Measurements from ENCODE around the gene RCHY1.

Gene RCHY1

GRCh38 chr4:75514131-75514948 is at the start of gene RCHY1, which contains the start of gene THAP6:
TSS of gene RCHY1 (minus strand) at chr4:75514403. CDS start at chr4:75514286, 117 bp downstream.
TSS of gene THAP6 (plus strand) at chr4:75514473. CDS start at chr4:75515453, 980 bp downstream.
- peak; percentile 95 for DNase-seq (ENCODE audit: low read depth)
- no peak for TF ChIP-seq CTCF (IDR thresholded peaks at IDR 0.05; ENCODE audit: low read depth, low read length)
- peak; percentile 82 for TF ChIP-seq MYC (IDR thresholded peaks at IDR 0.05; ENCODE audit: low read depth, low read length)
- TF ChIP-seq MAX (IDR thresholded peaks at IDR 0.05; ENCODE audit: low read depth, low read length): peak; percentile 97
- peak; percentile 77 for TF ChIP-seq POLR2A (IDR thresholded peaks at IDR 0.05; ENCODE audit: extremely low read depth, insufficient read length)

GRCh38 chr4:75561789-75562188 is 47.6 kb upstream of the RCHY1 start:
- DNase-seq (ENCODE audit: low read depth): no peak
- no peak overlapping the region for H3K4me3 ChIP-seq (ENCODE audit: low read depth, low read length)
- TF ChIP-seq POLR2A (IDR thresholded peaks at IDR 0.05; ENCODE audit: extremely low read depth, insufficient read length) (no peak), MYC (IDR thresholded peaks at IDR 0.05; ENCODE audit: low read depth, low read length) (no peak), CTCF (IDR thresholded peaks at IDR 0.05; ENCODE audit: low read depth, low read length) (no peak), MAX (IDR thresholded peaks at IDR 0.05; ENCODE audit: low read depth, low read length) (no peak)

More at GRCh38 chr4:75514131-75514948, at the start of gene RCHY1, which contains the start of gene THAP6:
- peak within 1 kb of the TSS; percentile 95 for H3K4me3 ChIP-seq (ENCODE audit: low read depth, low read length)

GRCh38 chr4:75557696-75558095 is 43.5 kb upstream of the RCHY1 start:
- DNase-seq (ENCODE audit: low read depth): no peak
- TF ChIP-seq MYC (IDR thresholded peaks at IDR 0.05; ENCODE audit: low read depth, low read length) (no peak), POLR2A (IDR thresholded peaks at IDR 0.05; ENCODE audit: extremely low read depth, insufficient read length) (no peak), CTCF (IDR thresholded peaks at IDR 0.05; ENCODE audit: low read depth, low read length) (no peak), MAX (IDR thresholded peaks at IDR 0.05; ENCODE audit: low read depth, low read length) (no peak)
- H3K4me3 ChIP-seq (ENCODE audit: low read depth, low read length): no peak overlapping the region

GRCh38 chr4:75555294-75556164 is 41.3 kb upstream of the RCHY1 start, which contains the start of gene ODAPH:
TSS of gene ODAPH (plus strand) at chr4:75556066. CDS start at chr4:75556083, 17 bp downstream.
- DNase-seq (ENCODE audit: low read depth): no peak
- H3K4me3 ChIP-seq (ENCODE audit: low read depth, low read length): no peak within 1 kb of the TSS
- no peak for TF ChIP-seq POLR2A (IDR thresholded peaks at IDR 0.05; ENCODE audit: extremely low read depth, insufficient read length)
- no peak for TF ChIP-seq MAX (IDR thresholded peaks at IDR 0.05; ENCODE audit: low read depth, low read length)
- TF ChIP-seq CTCF (IDR thresholded peaks at IDR 0.05; ENCODE audit: low read depth, low read length): no peak
- TF ChIP-seq MYC (IDR thresholded peaks at IDR 0.05; ENCODE audit: low read depth, low read length): no peak

- no peak for DNase-seq (ENCODE audit: low read depth)
- TF ChIP-seq POLR2A (IDR thresholded peaks at IDR 0.05; ENCODE audit: extremely low read depth, insufficient read length) (no peak), MAX (IDR thresholded peaks at IDR 0.05; ENCODE audit: low read depth, low read length) (no peak), MYC (IDR thresholded peaks at IDR 0.05; ENCODE audit: low read depth, low read length) (no peak), CTCF (IDR thresholded peaks at IDR 0.05; ENCODE audit: low read depth, low read length) (no peak)
- no peak overlapping the region for H3K4me3 ChIP-seq (ENCODE audit: low read depth, low read length)
Measured at GRCh38 chr4:75552452-75552851, 38.2 kb upstream of the RCHY1 start.

Measured in NB4 (cell line).